OCI-LY7 (cell line): ENCODE results near the gene MYO1C. TPM values are rescaled to one million over a fixed set of nuclear protein-coding genes. Genes with fewer than 3 reads are reported as not detected.

ENCODE experiments used
- BruUV-seq: library from RNA; stranded (reverse); fragments of 400-500 nt; replicated peaks from 2 replicates; lab custom pipeline; 2021; lab: Mats Ljungman, UMichigan
- CTCF ChIA-PET: fragments of 300-600 bp; sonication (Branson Sonifier 250); formaldehyde crosslinking; loops from one replicate; lab custom pipeline; 2022; ENCODE audit warnings: antibody characterized with exemption; ENCODE audit not compliant: unreplicated experiment; lab: Charles Lee
- POLR2A ChIA-PET: fragments of 300-600 bp; sonication (Branson Sonifier 250); formaldehyde crosslinking; loops from one replicate; lab custom pipeline; 2022; ENCODE audit warnings: antibody characterized with exemption; lab: Charles Lee
- DNase-seq: peaks from one replicate; pipeline ENCODE4 v3.0.0-alpha.2; 2015; ENCODE audit warnings: low spot score
- H2AFZ ChIP-seq: fragments of 200-600 bp; sonication (generic), shearing (Covaris generic); 2 replicates; pipeline ENCODE4 v1.6.1; 2014; ENCODE audit warnings: mild to moderate bottlenecking, antibody characterized with exemption, low read length, moderate library complexity
- H3K27ac ChIP-seq: fragments of 200-600 bp; sonication (generic); 2 replicates; pipeline ENCODE4 v1.5.1; 2014; ENCODE audit warnings: mixed run types, low read depth, mild to moderate bottlenecking, moderate library complexity, low read length, inconsistent platforms; ENCODE audit not compliant: poor library complexity, severe bottlenecking
- H3K36me3 ChIP-seq: fragments of 200-600 bp; sonication (generic); 2 replicates; pipeline ENCODE4 v1.6.1; 2014; ENCODE audit warnings: mild to moderate bottlenecking, antibody characterized with exemption, low read length, moderate library complexity, mixed read lengths; ENCODE audit not compliant: insufficient read depth
- H3K4me1 ChIP-seq: fragments of 200-600 bp; sonication (generic); 2 replicates; pipeline ENCODE4 v1.5.1; 2014; ENCODE audit warnings: mild to moderate bottlenecking, low read length; ENCODE audit not compliant: insufficient read depth, poor library complexity, severe bottlenecking
- H3K4me2 ChIP-seq: fragments of 200-600 bp; sonication (generic); 2 replicates; pipeline ENCODE4 v1.6.1; 2014; ENCODE audit warnings: mild to moderate bottlenecking, low read length
- H3K4me3 ChIP-seq: fragments of 200-600 bp; sonication (generic); 2 replicates; pipeline ENCODE4 v1.5.1; 2014; ENCODE audit warnings: mild to moderate bottlenecking, low read depth, low read length; ENCODE audit not compliant: poor library complexity, severe bottlenecking
- H3K79me2 ChIP-seq: fragments of 200-600 bp; sonication (generic); 2 replicates; pipeline ENCODE4 v1.6.1; 2016; ENCODE audit warnings: low read depth, mild to moderate bottlenecking, low read length, moderate library complexity, mixed read lengths; ENCODE audit not compliant: insufficient read depth
- H3K9me2 ChIP-seq: fragments of 200-600 bp; sonication (generic); 2 replicates; pipeline ENCODE4 v1.6.1; 2016; ENCODE audit warnings: mild to moderate bottlenecking, low read length, mixed read lengths; ENCODE audit not compliant: insufficient read depth
- H3K9me3 ChIP-seq: fragments of 200-600 bp; sonication (generic); 2 replicates; pipeline ENCODE4 v1.6.1; 2014; ENCODE audit warnings: mild to moderate bottlenecking, mixed run types, low read length, mixed read lengths
- H4K20me1 ChIP-seq: fragments of 200-600 bp; sonication (generic); 2 replicates; pipeline ENCODE4 v1.6.1; 2014; ENCODE audit warnings: mild to moderate bottlenecking, antibody characterized with exemption, low read length, moderate library complexity, mixed read lengths; ENCODE audit not compliant: insufficient read depth
- EZH2phosphoT487 ChIP-seq: fragments of 200-600 bp; sonication (generic); IDR thresholded peaks from 2 replicates; pipeline ENCODE4 v1.6.1; 2018; ENCODE audit warnings: low read depth, borderline replicate concordance, mild to moderate bottlenecking, mixed run types, antibody characterized with exemption, low read length, moderate library complexity, mixed read lengths
- intact Hi-C: fragments of 100-400 bp; cut with micrococcal nuclease; formaldehyde crosslinking; loops from one replicate; pipeline ENCODE4 v1.10.0; 2022; ENCODE audit not compliant: unreplicated experiment
- total RNA-seq, 2 experiments: library from RNA; depleted of rRNA in 1 of 2; stranded (reverse); fragments of >200 nt in 1 of 2; shearing (Covaris generic) in 1 of 2; gene quantifications; 2 replicates each; pipeline ENCODE4 v1.2.3, GENCODE V29; 2014 to 2022
- TF ChIP-seq, protein P1 (sequence below): fragments of 200-600 bp; sonication (generic); conservative IDR thresholded peaks from 2 replicates; pipeline ENCODE4 v1.5.1; 2014; ENCODE audit warnings: mild to moderate bottlenecking, antibody characterized with exemption, low read length, moderate library complexity, mixed read lengths

MYO1C gene
- total RNA-seq, 2 experiments from 2014 or later: 17.2 to 74.4 TPM

DNA sequence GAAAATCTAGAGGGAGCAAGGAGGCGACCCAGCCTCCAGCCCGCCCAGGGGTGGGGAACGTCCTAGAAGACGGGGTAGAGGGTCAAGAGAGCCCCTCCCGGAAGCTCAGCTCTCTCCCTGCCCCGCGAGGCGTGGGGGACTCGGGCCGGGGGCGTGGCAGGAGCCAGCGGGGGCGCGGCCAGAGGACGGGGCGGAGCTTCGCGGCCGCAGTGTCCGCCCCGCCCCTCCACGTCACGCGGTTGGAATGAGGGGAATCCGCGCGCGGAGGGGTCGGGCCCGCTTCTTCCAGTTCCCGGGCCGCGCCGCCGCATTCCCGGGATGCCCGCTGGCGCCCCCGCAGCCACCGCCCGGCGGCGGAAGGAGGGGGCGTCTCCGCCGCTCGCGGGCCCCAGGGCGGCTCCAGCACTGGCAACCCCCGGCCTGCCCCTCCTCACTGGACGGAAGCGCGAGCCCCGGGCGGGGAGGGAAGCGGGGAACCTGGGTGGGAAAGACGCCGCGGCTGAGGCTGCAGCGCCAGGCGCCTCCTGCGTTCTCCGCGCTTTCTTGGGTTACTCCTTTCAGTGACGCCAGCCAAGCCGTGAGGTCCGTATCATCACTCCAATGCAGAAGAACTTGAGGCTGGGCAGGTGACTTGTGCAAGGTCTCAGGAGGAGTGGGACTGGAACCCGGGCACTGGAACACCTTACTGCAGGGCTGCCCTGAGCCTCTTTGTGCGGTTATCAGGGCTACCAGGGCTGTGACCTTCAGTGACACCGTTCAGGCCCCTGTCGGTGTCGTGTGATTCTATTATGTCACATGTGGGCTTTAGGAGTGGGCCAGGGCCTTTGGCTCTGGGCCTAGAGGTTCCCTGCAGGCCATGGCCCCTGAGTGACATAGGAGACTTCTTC lies 4.3 kb downstream of the MYO1C start:
- Histone ChIP-seq H3K9me3 (no peaks in the 10 kb centered on the region), H3K4me3 (peak overlapping the region; percentile 66), H3K9me2 (no peaks in the 10 kb centered on the region), H3K27ac (peak overlapping the region; percentile 89), H3K79me2 (no peaks in the 10 kb centered on the region; the same call in 1 of the 2 replicates), H3K36me3 (0 out of 2 replicates have a peak, but pooled peaks cover 4% of the 10 kb centered on the region), H3K4me2 (peak overlapping the region; percentile 76), H2AFZ (peak overlapping the region; percentile 33), H4K20me1 (no peaks in the 10 kb centered on the region), H3K4me1 (peaks cover 58% of the 10 kb centered on the region)
- BruUV-seq: no TSS peak
- POLR2A ChIA-PET: interaction anchor here (0.6 to 1.1 kb wide), 2 partner anchors 10 to 90 kb away, joined by 3 read pairs; no protein-coding TSS in a partner anchor
- peak; percentile 75 for DNase-seq
- TF ChIP-seq, protein P1, sequence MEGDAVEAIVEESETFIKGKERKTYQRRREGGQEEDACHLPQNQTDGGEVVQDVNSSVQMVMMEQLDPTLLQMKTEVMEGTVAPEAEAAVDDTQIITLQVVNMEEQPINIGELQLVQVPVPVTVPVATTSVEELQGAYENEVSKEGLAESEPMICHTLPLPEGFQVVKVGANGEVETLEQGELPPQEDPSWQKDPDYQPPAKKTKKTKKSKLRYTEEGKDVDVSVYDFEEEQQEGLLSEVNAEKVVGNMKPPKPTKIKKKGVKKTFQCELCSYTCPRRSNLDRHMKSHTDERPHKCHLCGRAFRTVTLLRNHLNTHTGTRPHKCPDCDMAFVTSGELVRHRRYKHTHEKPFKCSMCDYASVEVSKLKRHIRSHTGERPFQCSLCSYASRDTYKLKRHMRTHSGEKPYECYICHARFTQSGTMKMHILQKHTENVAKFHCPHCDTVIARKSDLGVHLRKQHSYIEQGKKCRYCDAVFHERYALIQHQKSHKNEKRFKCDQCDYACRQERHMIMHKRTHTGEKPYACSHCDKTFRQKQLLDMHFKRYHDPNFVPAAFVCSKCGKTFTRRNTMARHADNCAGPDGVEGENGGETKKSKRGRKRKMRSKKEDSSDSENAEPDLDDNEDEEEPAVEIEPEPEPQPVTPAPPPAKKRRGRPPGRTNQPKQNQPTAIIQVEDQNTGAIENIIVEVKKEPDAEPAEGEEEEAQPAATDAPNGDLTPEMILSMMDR: no peak
- no peak for TF ChIP-seq EZH2phosphoT487
- intact Hi-C loops: no loop called here
- CTCF ChIA-PET: no interaction called here

DNA sequence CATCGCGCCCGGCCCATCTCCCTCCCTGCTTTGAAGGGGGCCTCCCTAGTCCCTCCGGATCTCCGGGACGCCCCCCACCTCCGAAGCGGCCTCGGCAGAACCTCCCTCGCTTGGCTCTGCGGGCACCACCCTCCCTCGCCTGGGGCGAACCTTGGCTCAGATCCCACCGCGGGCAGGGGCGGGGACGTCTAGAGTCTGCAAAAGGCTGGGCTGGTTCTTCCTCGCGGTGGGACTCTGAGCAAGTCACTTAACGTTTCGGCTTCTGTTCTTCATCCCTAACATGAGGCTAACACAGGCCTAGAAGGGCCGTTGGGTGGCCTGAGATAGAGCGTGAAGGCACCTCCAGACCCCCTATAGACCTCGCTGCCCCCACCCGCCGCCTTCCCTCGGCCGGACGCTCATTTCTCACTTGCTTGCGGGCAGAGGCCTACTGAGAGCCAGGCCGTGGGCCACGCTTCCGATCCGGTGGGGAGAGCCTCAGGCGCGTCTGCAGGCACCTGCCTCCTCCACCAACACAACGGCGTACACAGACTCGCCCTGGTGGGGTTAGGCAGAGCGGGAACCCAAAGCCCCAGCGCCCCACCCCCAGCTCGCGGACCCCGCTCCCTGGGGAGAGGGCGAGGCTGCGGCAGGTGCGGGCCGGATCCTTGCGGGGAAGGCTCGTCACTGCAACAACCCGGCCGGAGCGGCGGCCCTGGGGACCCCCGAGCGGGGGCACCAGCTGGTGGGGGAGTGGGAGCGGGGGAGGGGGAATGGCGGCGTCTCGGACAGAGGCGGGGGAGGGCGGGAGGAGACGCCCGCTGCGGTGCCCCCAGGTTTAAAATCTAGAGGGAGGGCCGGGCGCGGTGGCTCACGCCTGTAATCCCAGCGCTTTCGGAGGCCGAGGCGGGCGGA lies 5.4 kb downstream of the MYO1C start:
- Histone ChIP-seq H3K4me1 (peaks cover 55% of the 10 kb centered on the region), H2AFZ (peak overlapping the region; percentile 56; the same call in 1 of the 2 replicates), H3K9me2 (no peaks in the 10 kb centered on the region), H4K20me1 (no peaks in the 10 kb centered on the region), H3K79me2 (no peaks in the 10 kb centered on the region; the same call in 1 of the 2 replicates), H3K27ac (peak overlapping the region; percentile 89), H3K9me3 (no peaks in the 10 kb centered on the region), H3K4me2 (peak overlapping the region; percentile 76), H3K36me3 (peaks cover 10% of the 10 kb centered on the region; the same call in 1 of the 2 replicates), H3K4me3 (peak overlapping the region; percentile 66)
- ChIA-PET POLR2A (interaction anchor here (0.6 to 1.1 kb wide), 2 partner anchors 11 to 89 kb away, joined by 3 read pairs; no protein-coding TSS in a partner anchor), CTCF (no interaction called here)
- no TSS peak for BruUV-seq
- intact Hi-C loops: no loop called here
- no peak for TF ChIP-seq EZH2phosphoT487
- TF ChIP-seq, protein P1: no peak
- peak; percentile 79 for DNase-seq
